NCI-H1694 (cell line): ENCODE results near the gene TBCEL.

Experiments used
- DNase-seq: peaks from one replicate; lab custom pipeline; 2025; lab: John Stamatoyannopoulos, UW

The TBCEL gene

GRCh38 chr11:121066623-121067022 is 42.7 kb downstream of the TBCEL start:
- no peak for DNase-seq

DNA sequence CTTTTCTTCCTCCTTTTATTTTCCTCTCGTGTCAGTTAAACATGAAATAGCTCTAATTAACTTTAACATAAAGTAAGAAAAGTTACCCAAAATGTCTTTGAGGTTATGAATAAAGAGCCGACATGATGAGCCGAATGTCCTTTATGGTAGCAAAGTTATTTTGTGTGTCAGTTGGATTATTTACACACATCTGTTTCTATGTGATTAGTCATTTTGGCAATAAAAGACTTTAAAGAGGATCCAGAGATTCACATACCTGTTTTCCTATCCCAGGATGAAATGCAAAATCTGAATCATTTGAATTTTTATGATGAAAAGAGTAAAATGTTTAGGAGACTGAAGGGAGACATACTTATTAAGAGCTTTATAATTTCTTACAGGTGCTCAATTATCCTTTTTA is 43.1 kb downstream of the TBCEL start:
- DNase-seq: no peak

DNA sequence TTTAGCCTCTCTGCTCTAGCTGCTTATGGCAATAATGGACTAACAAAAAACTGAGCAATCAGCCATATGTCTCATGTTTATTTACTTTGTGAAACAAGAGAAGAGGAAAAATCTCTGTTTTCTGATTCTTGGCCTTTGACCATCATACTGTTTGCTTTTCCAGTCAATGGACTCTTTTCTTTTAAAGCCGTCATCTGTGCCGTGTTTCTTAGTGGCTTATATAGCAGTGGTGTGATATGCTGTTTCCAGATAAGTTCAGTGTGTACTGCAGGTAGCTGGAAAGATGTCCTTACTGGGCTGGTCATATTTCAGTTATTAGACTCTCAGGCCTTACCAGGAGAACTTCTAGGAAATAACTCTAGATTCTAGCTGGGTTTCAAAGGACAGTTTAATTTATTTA is 43.6 kb downstream of the TBCEL start:
- DNase-seq: peak; percentile 0

DNA sequence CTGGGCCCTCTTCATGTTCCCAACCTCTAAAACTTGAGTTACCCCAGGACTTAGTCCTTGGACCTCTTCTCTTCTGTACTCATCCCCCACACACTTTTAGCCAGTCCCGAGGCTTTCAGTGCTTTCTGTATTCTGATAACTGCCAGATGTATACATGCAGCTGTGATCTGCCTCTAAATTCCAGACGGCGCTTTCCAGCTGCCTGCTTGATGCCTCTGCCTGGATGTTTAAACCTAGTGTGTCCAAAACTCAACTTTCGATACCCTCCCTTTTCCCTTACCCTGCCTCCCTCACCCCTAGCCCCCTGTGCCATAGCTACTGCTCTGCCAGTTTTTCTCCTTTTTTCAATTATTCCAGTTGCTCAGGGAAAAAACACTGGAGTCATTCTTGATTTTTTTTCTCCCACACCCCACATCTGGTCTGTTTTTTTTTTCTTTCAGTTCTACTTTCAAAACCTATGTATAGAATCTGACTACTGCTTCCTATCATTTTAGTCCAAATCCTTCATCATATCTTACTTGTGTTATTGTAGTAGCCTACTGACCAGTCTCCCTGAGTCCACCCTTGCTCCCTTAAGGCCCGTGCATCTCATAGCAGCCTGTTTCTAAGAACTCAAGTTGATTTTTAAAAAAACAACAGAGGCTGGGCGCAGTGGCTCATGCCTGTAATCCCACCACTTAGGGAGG is 44.2 kb downstream of the TBCEL start:
- DNase-seq: no peak

DNA sequence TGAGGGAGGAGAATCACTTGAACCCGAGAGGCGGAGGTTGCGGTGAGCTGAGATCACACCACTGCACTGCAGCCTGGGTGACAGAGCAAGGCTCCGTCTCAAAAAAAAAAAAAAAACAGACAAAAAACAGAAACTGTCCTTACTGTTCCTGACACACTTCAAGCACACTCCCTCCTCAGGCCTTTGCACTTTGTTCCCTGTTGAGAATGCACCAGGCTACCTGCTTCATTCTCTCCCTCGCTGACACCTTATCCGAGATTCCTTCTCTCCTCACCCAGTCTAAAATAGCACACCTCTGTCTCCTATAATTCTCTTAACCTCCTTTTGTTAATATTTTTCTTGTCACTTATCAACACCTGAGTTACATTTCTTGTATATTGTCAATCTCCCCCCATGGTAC is 44.9 kb downstream of the TBCEL start:
- DNase-seq: no peak

DNA sequence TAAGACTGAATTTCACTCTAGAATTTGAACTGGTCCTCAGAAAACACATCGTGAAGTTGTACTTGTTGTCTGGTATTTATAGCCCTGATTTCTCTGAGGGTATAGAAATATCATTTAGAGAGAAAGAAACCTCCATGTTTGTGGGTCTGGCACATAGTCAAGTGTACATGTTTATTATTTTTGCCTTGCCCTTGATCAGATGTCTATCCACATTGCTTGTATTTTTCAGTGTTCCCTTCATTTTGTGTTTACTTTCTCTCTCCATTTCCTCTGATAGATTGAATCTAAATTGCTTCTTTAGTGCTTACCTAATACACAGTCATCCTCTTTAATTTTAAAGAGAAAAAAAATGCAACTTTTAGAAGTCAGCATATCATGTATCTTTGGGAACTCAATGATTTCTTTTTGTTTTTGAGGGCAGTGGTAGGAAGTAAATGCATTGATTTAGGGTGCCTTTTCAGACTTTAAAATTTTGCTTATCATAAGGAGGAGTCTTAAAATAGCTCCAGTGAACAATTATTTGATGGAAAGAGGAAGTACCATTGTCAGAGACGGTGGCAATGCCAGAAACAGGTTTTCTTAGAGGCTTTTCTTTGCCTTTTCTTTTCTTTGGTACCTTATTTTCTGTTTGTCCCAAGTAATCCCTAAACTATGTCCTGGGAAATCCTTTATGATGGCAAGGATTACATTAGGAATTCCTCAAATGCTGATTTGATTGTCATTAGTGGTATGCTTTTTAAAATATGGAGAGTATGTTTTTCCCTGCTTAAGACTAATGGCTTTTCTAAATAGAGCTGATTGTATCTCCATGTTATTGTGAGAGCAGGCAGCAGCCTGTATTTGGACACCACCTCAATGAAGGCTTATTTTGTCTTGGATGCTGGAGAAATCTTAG is 47.3 kb downstream of the TBCEL start:
- no peak for DNase-seq

GRCh38 chr11:121071846-121072450 is 48.0 kb downstream of the TBCEL start:
- DNase-seq: no peak

- no peak for DNase-seq
These were observed 57.4 kb downstream of the TBCEL start for GRCh38 chr11:121081321-121081720.

GRCh38 chr11:121082219-121082618 is 58.3 kb downstream of the TBCEL start:
- no peak for DNase-seq

GRCh38 chr11:121082670-121083069 is 58.8 kb downstream of the TBCEL start:
- no peak for DNase-seq

DNA sequence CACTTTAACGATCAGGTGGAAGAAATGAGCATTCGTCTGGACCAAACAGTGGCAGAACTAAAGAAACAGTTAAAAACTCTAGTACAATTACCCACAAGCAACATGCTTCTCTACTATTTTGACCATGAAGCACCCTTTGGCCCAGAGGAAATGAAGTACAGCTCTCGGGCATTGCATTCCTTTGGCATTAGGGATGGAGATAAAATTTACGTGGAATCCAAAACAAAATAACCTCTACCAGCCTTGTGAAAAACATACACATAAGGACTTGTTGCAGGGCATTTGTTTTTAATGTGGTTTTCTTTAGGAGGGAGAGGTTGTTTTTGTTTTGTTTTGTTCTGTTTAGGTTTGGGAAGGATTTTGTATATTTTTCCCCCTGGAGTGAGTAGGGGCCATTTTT is 63.0 kb downstream of the TBCEL start:
- DNase-seq: no peak

- DNase-seq: no peak
These were observed 65.7 kb downstream of the TBCEL start for GRCh38 chr11:121089566-121089965.

GRCh38 chr11:121090145-121090721 is 66.3 kb downstream of the TBCEL start:
- DNase-seq: no peak

DNA sequence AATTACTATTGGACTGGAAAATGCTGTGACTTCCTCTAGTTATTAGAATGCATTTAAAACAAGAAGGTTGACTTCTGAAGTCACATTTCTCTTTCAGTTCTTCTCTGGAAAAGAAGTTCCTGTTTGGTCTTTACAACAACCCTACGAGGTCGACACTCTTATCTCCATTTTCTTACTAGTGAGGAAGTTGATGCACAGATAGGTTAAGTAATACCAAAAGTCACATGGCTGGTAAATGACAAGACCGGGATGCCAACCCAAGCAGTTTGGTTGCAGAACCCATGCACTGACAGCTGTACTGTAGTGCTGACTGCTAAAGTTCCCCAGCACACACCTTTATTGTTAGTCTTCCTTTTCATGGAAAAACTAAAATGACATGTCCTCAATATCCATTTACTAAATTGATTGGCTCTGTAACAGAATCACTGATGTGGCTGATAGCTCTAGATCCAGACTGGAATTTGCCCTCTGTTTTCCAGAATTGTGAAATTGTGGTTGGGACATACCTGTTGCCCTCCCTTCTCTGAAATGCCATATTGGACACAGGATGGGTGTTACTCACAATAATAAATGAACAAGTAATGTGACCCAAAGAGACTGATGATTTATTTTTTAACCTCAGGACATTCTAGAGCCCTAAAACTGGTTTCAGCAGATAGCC is 67.7 kb downstream of the TBCEL start:
- no peak for DNase-seq

DNA sequence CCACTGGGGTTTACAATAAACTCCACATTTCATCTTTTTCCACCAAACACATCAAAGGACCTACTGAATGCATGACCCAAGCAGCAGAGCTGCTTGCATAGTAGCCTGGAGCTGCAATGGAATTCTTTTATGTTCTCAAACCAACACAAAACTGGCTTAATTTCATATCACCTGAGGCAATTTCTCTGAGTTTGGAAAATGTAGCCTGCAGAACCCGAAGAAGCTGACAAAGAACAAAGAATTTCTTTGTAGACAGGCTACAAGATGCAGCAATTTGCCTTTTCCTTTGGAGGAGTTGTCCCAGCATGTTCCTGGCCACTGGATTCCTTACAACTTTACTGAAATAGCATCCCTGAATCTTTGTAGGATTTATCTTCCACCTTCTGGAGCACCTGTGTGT is 71.7 kb downstream of the TBCEL start:
- DNase-seq: no peak

GRCh38 chr11:121099364-121099763 is 75.5 kb downstream of the TBCEL start:
- DNase-seq: no peak

DNA sequence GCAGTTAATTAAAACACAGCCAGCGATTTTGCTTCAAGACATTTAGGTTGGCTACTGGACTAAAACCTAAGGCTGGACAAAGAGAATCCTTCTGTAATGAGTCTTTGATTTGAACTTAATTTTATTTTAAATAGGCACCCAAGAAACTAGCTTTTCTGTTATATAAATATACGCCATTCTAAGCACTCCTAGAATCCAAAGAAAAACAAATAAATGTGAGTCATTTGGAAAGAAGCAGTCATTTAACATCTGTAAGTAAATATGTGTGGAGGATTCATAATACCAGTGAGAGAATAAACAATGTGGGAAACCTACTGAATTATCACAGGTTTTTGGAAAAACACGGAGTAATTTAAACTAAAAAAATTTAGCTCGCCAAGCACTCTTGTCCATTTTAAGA is 76.0 kb downstream of the TBCEL start:
- DNase-seq: no peak

DNA sequence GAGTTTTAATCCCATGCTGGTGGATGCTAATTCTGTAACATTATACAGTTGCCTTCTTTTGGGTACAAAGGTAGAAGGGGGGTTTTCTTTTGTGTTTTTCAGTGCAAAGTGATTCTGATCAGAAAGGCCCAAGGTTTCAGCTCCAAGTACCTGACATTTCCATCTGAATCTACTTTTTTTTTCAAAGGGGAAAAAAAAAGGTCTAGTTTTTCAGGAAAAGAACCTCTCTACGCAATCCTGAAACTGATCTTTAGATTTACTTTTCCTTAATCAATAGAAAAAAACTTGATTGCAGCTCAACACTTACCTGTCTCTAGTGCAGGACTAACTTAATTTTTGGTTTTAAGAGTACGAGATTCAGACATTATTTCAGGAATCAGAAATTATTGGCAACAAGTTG is 77.0 kb downstream of the TBCEL start, which contains the start of gene TECTA:
Gene TECTA (plus strand): TSS at position 301 of the 400 bp plus-strand sequence. CDS start 1,423 bp downstream, outside the sequence.
- no peak for DNase-seq

DNA sequence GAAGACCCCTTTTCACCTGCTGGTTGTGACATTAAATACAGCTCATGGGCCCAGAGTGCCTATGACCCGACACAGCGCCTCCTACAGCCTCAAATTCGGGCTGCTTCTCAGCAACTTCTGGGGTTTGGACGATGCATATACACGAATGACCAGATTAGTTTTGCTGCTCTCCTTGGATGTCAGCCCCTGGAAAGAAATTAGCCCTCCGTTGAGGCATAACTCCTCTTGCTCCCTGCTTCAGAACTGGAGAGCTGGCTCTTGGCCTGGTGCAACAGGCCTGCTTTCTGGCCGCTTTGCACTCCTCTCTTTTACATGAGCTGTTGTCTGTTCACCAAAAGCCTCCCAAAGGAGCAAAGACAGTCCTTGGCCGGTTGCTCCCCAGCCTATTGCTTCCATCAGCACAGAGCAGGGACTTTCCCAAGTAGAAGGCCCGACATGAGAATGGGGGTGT is 80.4 kb downstream of the TBCEL start:
- no peak for DNase-seq

GRCh38 chr11:121105063-121105480 is 81.2 kb downstream of the TBCEL start:
- no peak for DNase-seq

- DNase-seq: no peak
These were observed 81.7 kb downstream of the TBCEL start for GRCh38 chr11:121105481-121106195.
